Measurements from ENCODE around the gene IDS. TPM values are rescaled to one million over a fixed set of nuclear protein-coding genes. Genes with fewer than 3 reads are reported as not detected.

Gene IDS
- total RNA-seq, 1 experiment from 2014 or later: 13.3 TPM

GRCh38 chrX:149456476-149457245 is 48.4 kb downstream of the IDS start:
- H3K9me3 Mint-ChIP-seq: peaks cover 3% of the 10 kb centered on the region; the same call in 1 of the 2 replicates
- no peaks in the 10 kb centered on the region for H3K4me1 Mint-ChIP-seq
- ATAC-seq (no peak), DNase-seq (ENCODE audit: low spot score) (no peak)
- ChIA-PET POLR2A (no interaction called here), CTCF (no interaction called here)
- H3K36me3 Mint-ChIP-seq: no peaks in the 10 kb centered on the region
- TF ChIP-seq ZNF219 (CRISPR knock-in tag; IDR thresholded peaks at IDR 0.05; ENCODE audit: borderline replicate concordance) (no peak), PRDM15 (CRISPR knock-in tag; IDR thresholded peaks at IDR 0.05) (no peak), STAT6 (CRISPR knock-in tag; conservative IDR thresholded peaks at IDR 0.05; ENCODE audit: low read depth) (no peak), OVOL2 (CRISPR knock-in tag; IDR thresholded peaks at IDR 0.05; ENCODE audit: borderline replicate concordance) (no peak), ESRRA (CRISPR knock-in tag; IDR thresholded peaks at IDR 0.05; ENCODE audit: borderline replicate concordance) (no peak), ZNF121 (CRISPR knock-in tag; IDR thresholded peaks at IDR 0.05) (no peak), IRF1 (CRISPR knock-in tag; IDR thresholded peaks at IDR 0.05) (no peak), USF1 (CRISPR knock-in tag; IDR thresholded peaks at IDR 0.05) (no peak), GTF2I (CRISPR knock-in tag; conservative IDR thresholded peaks at IDR 0.05) (no peak), PRRX2 (CRISPR knock-in tag; IDR thresholded peaks at IDR 0.05) (no peak), ATF6 (CRISPR knock-in tag; IDR thresholded peaks at IDR 0.05) (no peak)
- no peaks in the 10 kb centered on the region for H3K27me3 Mint-ChIP-seq (ENCODE audit: low read depth)
- no peak overlapping the region for H3K4me3 Mint-ChIP-seq
- no peak overlapping the region for H3K27ac Mint-ChIP-seq

GRCh38 chrX:149455934-149456333 is 49.2 kb downstream of the IDS start:
- DNase-seq (ENCODE audit: low spot score): no peak
- Mint-ChIP-seq H3K4me1 (no peaks in the 10 kb centered on the region), H3K4me3 (no peak overlapping the region), H3K36me3 (no peaks in the 10 kb centered on the region), H3K27me3 (ENCODE audit: low read depth) (no peaks in the 10 kb centered on the region), H3K27ac (no peak overlapping the region), H3K9me3 (peaks cover 3% of the 10 kb centered on the region; the same call in 1 of the 2 replicates)
- TF ChIP-seq ATF6 (CRISPR knock-in tag; IDR thresholded peaks at IDR 0.05): no peak
- no peak for TF ChIP-seq SMAD4 (CRISPR knock-in tag; IDR thresholded peaks at IDR 0.05)
- no peak for TF ChIP-seq ELF4 (CRISPR knock-in tag; IDR thresholded peaks at IDR 0.05; ENCODE audit: low read depth)
- TF ChIP-seq TP53 (CRISPR knock-in tag; IDR thresholded peaks at IDR 0.05): no peak
- no peak for TF ChIP-seq ZNF671 (CRISPR knock-in tag; IDR thresholded peaks at IDR 0.05)
- no peak for TF ChIP-seq ZNF263 (CRISPR knock-in tag; IDR thresholded peaks at IDR 0.05; ENCODE audit: low read depth)
- TF ChIP-seq ZNF396 (CRISPR knock-in tag; IDR thresholded peaks at IDR 0.05; ENCODE audit: borderline replicate concordance): no peak
- TF ChIP-seq RELA (CRISPR knock-in tag; IDR thresholded peaks at IDR 0.05; ENCODE audit: borderline replicate concordance): no peak
- ChIA-PET CTCF (no interaction called here), POLR2A (no interaction called here)
- no peak for ATAC-seq
